HepG2 (cell line): ENCODE data around the gene NUDT13. TPM values are rescaled to one million over a fixed set of nuclear protein-coding genes. Genes with fewer than 3 reads are reported as not detected.

Experiments
- HNF4A ChIP-seq: sonication (generic); formaldehyde crosslinking; IDR thresholded peaks from 2 replicates; pipeline ENCODE4 v1.4.0; 2020; ENCODE audit warnings: missing genetic modification reagents
- PHF8 ChIP-seq: sonication (generic); formaldehyde crosslinking; IDR thresholded peaks from 2 replicates; pipeline ENCODE4 v1.5.0; 2020; ENCODE audit warnings: missing genetic modification reagents
- RARA ChIP-seq: IDR thresholded peaks from 2 replicates; pipeline ENCODE4 v1.6.1; 2016; ENCODE audit warnings: missing genetic modification reagents, missing compliant biosample characterization
- SKI ChIP-seq: fragments of 450-650 bp; IDR thresholded peaks from one replicate; pipeline ENCODE4 v1.6.1; 2018; ENCODE audit warnings: mild to moderate bottlenecking; ENCODE audit not compliant: partially characterized antibody
- SOX6 ChIP-seq, 2 experiments: fragments of 450-650 bp in 1 of 2; sonication (generic) in 1 of 2; formaldehyde crosslinking in 1 of 2; IDR thresholded peaks; 2 replicates each; pipeline versions ENCODE4 v1.4.0 to v1.6.1; 2017 to 2020; ENCODE audit warnings: antibody characterized with exemption in 1 of 2, mild to moderate bottlenecking in 1 of 2, missing genetic modification reagents in 1 of 2
- ZHX2 ChIP-seq, 2 experiments: sonication (generic) in 1 of 2; formaldehyde crosslinking in 1 of 2; IDR thresholded peaks; 2 replicates each; pipeline versions ENCODE4 v1.6.1 to v1.9.0; 2014 to 2022; ENCODE audit warnings: antibody characterized with exemption in 1 of 2, borderline replicate concordance in 1 of 2, inconsistent platforms in 1 of 2, low read depth in 1 of 2, missing genetic modification reagents in 1 of 2
- ZNF609 ChIP-seq: sonication (generic); formaldehyde crosslinking; IDR thresholded peaks from 2 replicates; pipeline ENCODE4 v1.4.0; 2020; ENCODE audit warnings: mild to moderate bottlenecking, missing genetic modification reagents, borderline replicate concordance
- ZNF773 ChIP-seq: sonication (generic); formaldehyde crosslinking; IDR thresholded peaks from 2 replicates; pipeline ENCODE4 v1.4.0; 2020; ENCODE audit warnings: missing genetic modification reagents, borderline replicate concordance
- polyA plus RNA-seq, 8 experiments: library from polyadenylated mRNA; depleted of rRNA in 3 of 8; stranded (reverse) in 7 of 8; unstranded in 1 of 8; fragments of >200 nt; fragmentation: Illumina TruSeq in 4 of 8; extraction: Trizol in 4 of 8; gene quantifications; 2 replicates each; pipeline versions ENCODE4 v1.2.1 to v1.2.3, GENCODE V29; 2011 to 2016; ENCODE audit warnings: low read depth in 4 of 8, missing spikeins in 1 of 8, mixed read lengths in 1 of 8; ENCODE audit not compliant: insufficient read depth in 1 of 8
- total RNA-seq, 5 experiments: library from RNA; depleted of rRNA; stranded (reverse); fragments of >200 nt; fragmentation: Illumina TruSeq; extraction: Trizol; gene quantifications; 2 replicates each; pipeline ENCODE4 v1.2.3, GENCODE V29; 2016; ENCODE audit warnings: low read depth in 1 of 5
- TF ChIP-seq, protein P1 (sequence below): IDR thresholded peaks from 2 replicates; pipeline ENCODE4 v1.4.0; 2020; ENCODE audit warnings: mild to moderate bottlenecking, missing genetic modification reagents
- TF ChIP-seq, protein P2 (sequence below): sonication (generic); formaldehyde crosslinking; conservative IDR thresholded peaks from 2 replicates; pipeline ENCODE4 v1.4.0; 2020; ENCODE audit warnings: missing genetic modification reagents

The NUDT13 gene
- total and polyA plus RNA-seq, 2 of the 13 experiments (the other 11 are each of a cell fraction or from before 2014, with no cell fraction given): 4.2 to 6.5 TPM

DNA sequence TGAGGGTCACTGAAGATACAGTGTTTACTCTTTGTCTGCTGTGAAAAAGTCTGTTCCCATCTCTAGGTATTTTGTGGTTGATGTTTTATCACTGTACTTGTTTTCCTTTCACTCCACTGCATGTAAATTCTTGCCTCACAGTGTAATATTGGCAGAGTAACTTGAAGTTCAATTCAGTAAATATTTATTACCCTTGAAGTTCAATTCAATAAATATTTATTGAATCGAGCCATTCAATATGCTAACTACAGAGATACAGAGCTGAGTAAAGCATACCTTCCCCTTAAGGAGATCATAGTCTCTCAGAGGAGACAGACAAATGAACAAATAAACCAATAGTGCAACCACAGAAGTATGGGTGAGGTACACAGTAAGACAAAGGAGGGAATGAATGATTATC, 9.2 kb downstream of the NUDT13 start (continued):
- TF ChIP-seq SOX6 (IDR thresholded peaks at IDR 0.05) (no peak), SOX6 (CRISPR knock-in tag; IDR thresholded peaks at IDR 0.05) (peak; percentile 65; the same call in 1 of the 2 replicates), RARA (CRISPR knock-in tag) (peak; percentile 83), ZNF609 (CRISPR knock-in tag) (peak; percentile 70; the same call in 1 of the 2 replicates), SKI (peak; percentile 86), ZNF773 (no peak), HNF4A (0 out of 2 replicates have a peak, but pooled peaks have one; percentile 11), ZHX2 (IDR thresholded peaks at IDR 0.05; ENCODE audit: low read depth) (no peak), ZHX2 (CRISPR knock-in tag; IDR thresholded peaks at IDR 0.05; ENCODE audit: borderline replicate concordance) (no peak), PHF8 (CRISPR knock-in tag) (no peak)
- TF ChIP-seq, protein P1, sequence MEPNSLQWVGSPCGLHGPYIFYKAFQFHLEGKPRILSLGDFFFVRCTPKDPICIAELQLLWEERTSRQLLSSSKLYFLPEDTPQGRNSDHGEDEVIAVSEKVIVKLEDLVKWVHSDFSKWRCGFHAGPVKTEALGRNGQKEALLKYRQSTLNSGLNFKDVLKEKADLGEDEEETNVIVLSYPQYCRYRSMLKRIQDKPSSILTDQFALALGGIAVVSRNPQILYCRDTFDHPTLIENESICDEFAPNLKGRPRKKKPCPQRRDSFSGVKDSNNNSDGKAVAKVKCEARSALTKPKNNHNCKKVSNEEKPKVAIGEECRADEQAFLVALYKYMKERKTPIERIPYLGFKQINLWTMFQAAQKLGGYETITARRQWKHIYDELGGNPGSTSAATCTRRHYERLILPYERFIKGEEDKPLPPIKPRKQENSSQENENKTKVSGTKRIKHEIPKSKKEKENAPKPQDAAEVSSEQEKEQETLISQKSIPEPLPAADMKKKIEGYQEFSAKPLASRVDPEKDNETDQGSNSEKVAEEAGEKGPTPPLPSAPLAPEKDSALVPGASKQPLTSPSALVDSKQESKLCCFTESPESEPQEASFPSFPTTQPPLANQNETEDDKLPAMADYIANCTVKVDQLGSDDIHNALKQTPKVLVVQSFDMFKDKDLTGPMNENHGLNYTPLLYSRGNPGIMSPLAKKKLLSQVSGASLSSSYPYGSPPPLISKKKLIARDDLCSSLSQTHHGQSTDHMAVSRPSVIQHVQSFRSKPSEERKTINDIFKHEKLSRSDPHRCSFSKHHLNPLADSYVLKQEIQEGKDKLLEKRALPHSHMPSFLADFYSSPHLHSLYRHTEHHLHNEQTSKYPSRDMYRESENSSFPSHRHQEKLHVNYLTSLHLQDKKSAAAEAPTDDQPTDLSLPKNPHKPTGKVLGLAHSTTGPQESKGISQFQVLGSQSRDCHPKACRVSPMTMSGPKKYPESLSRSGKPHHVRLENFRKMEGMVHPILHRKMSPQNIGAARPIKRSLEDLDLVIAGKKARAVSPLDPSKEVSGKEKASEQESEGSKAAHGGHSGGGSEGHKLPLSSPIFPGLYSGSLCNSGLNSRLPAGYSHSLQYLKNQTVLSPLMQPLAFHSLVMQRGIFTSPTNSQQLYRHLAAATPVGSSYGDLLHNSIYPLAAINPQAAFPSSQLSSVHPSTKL: peak; percentile 56; the same call in 1 of the 2 replicates
- TF ChIP-seq, protein P2, sequence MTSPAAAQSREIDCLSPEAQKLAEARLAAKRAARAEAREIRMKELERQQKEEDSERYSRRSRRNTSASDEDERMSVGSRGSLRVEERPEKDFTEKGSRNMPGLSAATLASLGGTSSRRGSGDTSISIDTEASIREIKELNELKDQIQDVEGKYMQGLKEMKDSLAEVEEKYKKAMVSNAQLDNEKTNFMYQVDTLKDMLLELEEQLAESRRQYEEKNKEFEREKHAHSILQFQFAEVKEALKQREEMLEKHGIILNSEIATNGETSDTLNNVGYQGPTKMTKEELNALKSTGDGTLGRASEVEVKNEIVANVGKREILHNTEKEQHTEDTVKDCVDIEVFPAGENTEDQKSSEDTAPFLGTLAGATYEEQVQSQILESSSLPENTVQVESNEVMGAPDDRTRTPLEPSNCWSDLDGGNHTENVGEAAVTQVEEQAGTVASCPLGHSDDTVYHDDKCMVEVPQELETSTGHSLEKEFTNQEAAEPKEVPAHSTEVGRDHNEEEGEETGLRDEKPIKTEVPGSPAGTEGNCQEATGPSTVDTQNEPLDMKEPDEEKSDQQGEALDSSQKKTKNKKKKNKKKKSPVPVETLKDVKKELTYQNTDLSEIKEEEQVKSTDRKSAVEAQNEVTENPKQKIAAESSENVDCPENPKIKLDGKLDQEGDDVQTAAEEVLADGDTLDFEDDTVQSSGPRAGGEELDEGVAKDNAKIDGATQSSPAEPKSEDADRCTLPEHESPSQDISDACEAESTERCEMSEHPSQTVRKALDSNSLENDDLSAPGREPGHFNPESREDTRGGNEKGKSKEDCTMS (CRISPR knock-in tag): no peak
